Activated gamma-delta T cell (primary cell): Measurements from ENCODE around the gene SLC2A4.

ENCODE experiments used
- DNase-seq: peaks from one replicate; lab custom pipeline; 2025; lab: John Stamatoyannopoulos, UW

The SLC2A4 gene

GRCh38 chr17:7248796-7249195 is 32.7 kb upstream of the SLC2A4 start:
- no peak for DNase-seq

GRCh38 chr17:7249214-7249613 is 32.3 kb upstream of the SLC2A4 start:
- DNase-seq: no peak

- DNase-seq: no peak
Measured at GRCh38 chr17:7249830-7250229, 31.7 kb upstream of the SLC2A4 start.

GRCh38 chr17:7250695-7251627 is 30.6 kb upstream of the SLC2A4 start:
- no peak for DNase-seq

GRCh38 chr17:7251661-7252175 is 29.8 kb upstream of the SLC2A4 start, which contains the start of gene CTDNEP1:
Gene CTDNEP1, minus strand, starts transcription at chr17:7251734. Its CDS starts 438 bp downstream, at chr17:7251296.
- DNase-seq: peak; percentile 98

GRCh38 chr17:7252176-7253043 is 29.1 kb upstream of the SLC2A4 start, which contains the start of gene ELP5:
Gene ELP5, plus strand, starts transcription at chr17:7252215. Its CDS starts 336 bp downstream, at chr17:7252551.
- peak; percentile 70 for DNase-seq

GRCh38 chr17:7253082-7253481 is 28.4 kb upstream of the SLC2A4 start:
- no peak for DNase-seq

GRCh38 chr17:7254511-7254910 is 27.0 kb upstream of the SLC2A4 start:
- no peak for DNase-seq

GRCh38 chr17:7256766-7257456 is 24.6 kb upstream of the SLC2A4 start:
- no peak for DNase-seq

- DNase-seq: no peak
Measured at GRCh38 chr17:7258731-7259554, 22.6 kb upstream of the SLC2A4 start.

- no peak for DNase-seq
Measured at GRCh38 chr17:7259555-7259889, 22.0 kb upstream of the SLC2A4 start.

- no peak for DNase-seq
Measured at GRCh38 chr17:7260151-7260550, 21.4 kb upstream of the SLC2A4 start.

GRCh38 chr17:7260651-7261378 is 20.7 kb upstream of the SLC2A4 start:
- no peak for DNase-seq

GRCh38 chr17:7261379-7262191 is 19.9 kb upstream of the SLC2A4 start:
- DNase-seq: no peak

GRCh38 chr17:7262192-7262934 is 19.2 kb upstream of the SLC2A4 start, which contains the start of gene CLDN7:
Gene CLDN7, minus strand, starts transcription at chr17:7262478. Its CDS starts 435 bp downstream, at chr17:7262043.
- no peak for DNase-seq

- no peak for DNase-seq
Measured at GRCh38 chr17:7262935-7263800, 18.4 kb upstream of the SLC2A4 start.

- no peak for DNase-seq
Measured at GRCh38 chr17:7263801-7264078, 17.8 kb upstream of the SLC2A4 start.

GRCh38 chr17:7266784-7267183 is 14.7 kb upstream of the SLC2A4 start:
- DNase-seq: no peak
